PC-3 (cell line): Measurements from ENCODE around the gene WDFY4. TPM values are rescaled to one million over a fixed set of nuclear protein-coding genes. Genes with fewer than 3 reads are reported as not detected.

ENCODE experiments used
- ATAC-seq: fragments of 200-7000 bp; cut with Tn5 transposase; 2 replicates; pipeline ENCODE4 v1.9.1; 2020; ENCODE audit warnings: mild to moderate bottlenecking, moderate library complexity
- BruUV-seq: library from RNA; stranded (reverse); fragments of 400-500 nt; replicated peaks from 2 replicates; lab custom pipeline; 2021; lab: Mats Ljungman, UMichigan
- CTCF ChIA-PET: fragments of 300-600 bp; sonication (Branson Sonifier 250); formaldehyde crosslinking; loops from one replicate; lab custom pipeline; 2022; ENCODE audit warnings: antibody characterized with exemption; lab: Charles Lee
- POLR2A ChIA-PET: fragments of 300-600 bp; sonication (Branson Sonifier 250); formaldehyde crosslinking; loops from one replicate; lab custom pipeline; 2022; ENCODE audit warnings: antibody characterized with exemption; ENCODE audit not compliant: unreplicated experiment; lab: Charles Lee
- DNase-seq: peaks from one replicate; pipeline ENCODE4 v3.0.0-alpha.2; 2015
- H2AFZ ChIP-seq: fragments of 300-600 bp; sonication (generic); 2 replicates; pipeline ENCODE4 v1.6.0; 2016; ENCODE audit warnings: antibody characterized with exemption, low read length
- H3F3A ChIP-seq: fragments of 300-600 bp; sonication (generic); one replicate; pipeline ENCODE4 v1.6.0; 2017; ENCODE audit warnings: antibody characterized with exemption, low read length, control low read depth, mild to moderate bottlenecking; ENCODE audit not compliant: unreplicated experiment
- H3K27ac ChIP-seq: fragments of 300-600 bp; sonication (generic); 2 replicates; pipeline ENCODE4 v1.5.1; 2016; ENCODE audit warnings: mild to moderate bottlenecking, low read length
- H3K27me3 ChIP-seq: fragments of 300-600 bp; sonication (generic); 2 replicates; pipeline ENCODE4 v1.6.1; 2016; ENCODE audit warnings: low read length, mixed read lengths
- H3K36me3 ChIP-seq: fragments of 300-600 bp; sonication (generic); 2 replicates; pipeline ENCODE4 v1.6.1; 2016; ENCODE audit warnings: low read depth, mixed run types, low read length, mixed read lengths
- H3K4me1 ChIP-seq: fragments of 300-600 bp; sonication (generic); 2 replicates; pipeline ENCODE4 v1.5.1; 2016; ENCODE audit warnings: low read length; ENCODE audit not compliant: insufficient read depth
- H3K4me2 ChIP-seq: fragments of 300-600 bp; sonication (generic); 2 replicates; pipeline ENCODE4 v1.6.0; 2016; ENCODE audit warnings: low read length
- H3K4me3 ChIP-seq: fragments of 300-600 bp; sonication (generic); 2 replicates; pipeline ENCODE4 v1.5.1; 2016; ENCODE audit warnings: mild to moderate bottlenecking, low read length, mixed read lengths
- H3K79me2 ChIP-seq: fragments of 300-600 bp; sonication (generic); 2 replicates; pipeline ENCODE4 v1.6.1; 2017; ENCODE audit warnings: low read length, mixed read lengths
- H3K9ac ChIP-seq: fragments of 300-600 bp; sonication (generic); 2 replicates; pipeline ENCODE4 v1.6.0; 2016; ENCODE audit warnings: mild to moderate bottlenecking, low read length
- H3K9me2 ChIP-seq: fragments of 300-600 bp; sonication (generic); replicated peaks from 2 replicates; pipeline ENCODE4 v1.6.1; 2016; ENCODE audit warnings: mixed run types, low read length, mixed read lengths
- H3K9me3 ChIP-seq: fragments of 300-600 bp; sonication (generic); 2 replicates; pipeline ENCODE4 v1.6.1; 2016; ENCODE audit warnings: low read length, mixed read lengths
- H4K20me1 ChIP-seq: fragments of 300-600 bp; sonication (generic); 2 replicates; pipeline ENCODE4 v1.6.1; 2016; ENCODE audit warnings: low read length, mixed read lengths
- EZH2 ChIP-seq: fragments of 300-600 bp; sonication (generic); IDR thresholded peaks from one replicate; pipeline ENCODE4 v1.6.1; 2017; ENCODE audit warnings: antibody characterized with exemption, mild to moderate bottlenecking, low read length; ENCODE audit not compliant: unreplicated experiment
- EZH2phosphoT487 ChIP-seq: fragments of 300-600 bp; sonication (generic); IDR thresholded peaks from 2 replicates; pipeline ENCODE4 v1.6.1; 2018; ENCODE audit warnings: mild to moderate bottlenecking, antibody characterized with exemption, low read length, borderline replicate concordance
- intact Hi-C: fragments of 100-400 bp; cut with micrococcal nuclease; formaldehyde crosslinking; loops from 2 replicates; pipeline ENCODE4 v1.9.0; 2023
- total RNA-seq: library from RNA; depleted of rRNA; stranded (reverse); fragments of >200 nt; gene quantifications from 2 replicates; pipeline ENCODE4 v1.2.3, GENCODE V29; 2014
- TF ChIP-seq, protein P1 (sequence below): fragments of 300-600 bp; sonication (generic); conservative IDR thresholded peaks from 2 replicates; pipeline ENCODE4 v1.5.1; 2017; ENCODE audit warnings: antibody characterized with exemption, low read depth, mild to moderate bottlenecking, low read length

WDFY4 gene
- total RNA-seq, 1 experiment from 2014 or later = not detected

- Histone ChIP-seq H3K79me2 (no peaks in the 10 kb centered on the region), H2AFZ (no peak overlapping the region), H3K27me3 (peaks cover 51% of the 10 kb centered on the region), H3K9me2 (no peaks in the 10 kb centered on the region), H3K27ac (no peak overlapping the region), H3K36me3 (no peaks in the 10 kb centered on the region), H3F3A (no peaks in the 10 kb centered on the region), H3K9me3 (no peaks in the 10 kb centered on the region), H3K4me1 (no peaks in the 10 kb centered on the region), H3K4me3 (no peak overlapping the region), H3K4me2 (no peak overlapping the region), H4K20me1 (no peaks in the 10 kb centered on the region), H3K9ac (no peak overlapping the region)
- ATAC-seq = no peak
- ChIA-PET POLR2A (no interaction called here), CTCF (no interaction called here)
- BruUV-seq = no TSS peak
- intact Hi-C loops = no loop called here
- DNase-seq = no peak
- TF ChIP-seq EZH2 (no peak), EZH2phosphoT487 (no peak)
- TF ChIP-seq, protein P1, sequence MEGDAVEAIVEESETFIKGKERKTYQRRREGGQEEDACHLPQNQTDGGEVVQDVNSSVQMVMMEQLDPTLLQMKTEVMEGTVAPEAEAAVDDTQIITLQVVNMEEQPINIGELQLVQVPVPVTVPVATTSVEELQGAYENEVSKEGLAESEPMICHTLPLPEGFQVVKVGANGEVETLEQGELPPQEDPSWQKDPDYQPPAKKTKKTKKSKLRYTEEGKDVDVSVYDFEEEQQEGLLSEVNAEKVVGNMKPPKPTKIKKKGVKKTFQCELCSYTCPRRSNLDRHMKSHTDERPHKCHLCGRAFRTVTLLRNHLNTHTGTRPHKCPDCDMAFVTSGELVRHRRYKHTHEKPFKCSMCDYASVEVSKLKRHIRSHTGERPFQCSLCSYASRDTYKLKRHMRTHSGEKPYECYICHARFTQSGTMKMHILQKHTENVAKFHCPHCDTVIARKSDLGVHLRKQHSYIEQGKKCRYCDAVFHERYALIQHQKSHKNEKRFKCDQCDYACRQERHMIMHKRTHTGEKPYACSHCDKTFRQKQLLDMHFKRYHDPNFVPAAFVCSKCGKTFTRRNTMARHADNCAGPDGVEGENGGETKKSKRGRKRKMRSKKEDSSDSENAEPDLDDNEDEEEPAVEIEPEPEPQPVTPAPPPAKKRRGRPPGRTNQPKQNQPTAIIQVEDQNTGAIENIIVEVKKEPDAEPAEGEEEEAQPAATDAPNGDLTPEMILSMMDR = no peak
Measured at GRCh38 chr10:48778193-48778857, 93.7 kb downstream of the WDFY4 start.

GRCh38 chr10:48779077-48779476 lies 94.4 kb downstream of the WDFY4 start:
- POLR2A ChIA-PET = no interaction called here

More at GRCh38 chr10:48779077-48779476, 94.4 kb downstream of the WDFY4 start:
- no peak overlapping the region for H3K4me3 ChIP-seq
- intact Hi-C loops = no loop called here
- H3K27ac ChIP-seq = no peak overlapping the region
- TF ChIP-seq EZH2 (no peak), EZH2phosphoT487 (no peak)
- TF ChIP-seq, protein P1 = no peak
- no peaks in the 10 kb centered on the region for H3F3A ChIP-seq
- no peaks in the 10 kb centered on the region for H3K9me2 ChIP-seq
- no peak overlapping the region for H3K4me2 ChIP-seq
- H3K9ac ChIP-seq = no peak overlapping the region
- DNase-seq (no peak), ATAC-seq (no peak)
- no peaks in the 10 kb centered on the region for H3K36me3 ChIP-seq
- no peaks in the 10 kb centered on the region for H3K4me1 ChIP-seq
- CTCF ChIA-PET = no interaction called here
- no peaks in the 10 kb centered on the region for H3K79me2 ChIP-seq
- H2AFZ ChIP-seq = no peak overlapping the region
- no peaks in the 10 kb centered on the region for H4K20me1 ChIP-seq
- peaks cover 51% of the 10 kb centered on the region for H3K27me3 ChIP-seq
- no TSS peak for BruUV-seq
- no peaks in the 10 kb centered on the region for H3K9me3 ChIP-seq
